ENCODE measurements around the gene WDFY2.

Gene WDFY2

DNA sequence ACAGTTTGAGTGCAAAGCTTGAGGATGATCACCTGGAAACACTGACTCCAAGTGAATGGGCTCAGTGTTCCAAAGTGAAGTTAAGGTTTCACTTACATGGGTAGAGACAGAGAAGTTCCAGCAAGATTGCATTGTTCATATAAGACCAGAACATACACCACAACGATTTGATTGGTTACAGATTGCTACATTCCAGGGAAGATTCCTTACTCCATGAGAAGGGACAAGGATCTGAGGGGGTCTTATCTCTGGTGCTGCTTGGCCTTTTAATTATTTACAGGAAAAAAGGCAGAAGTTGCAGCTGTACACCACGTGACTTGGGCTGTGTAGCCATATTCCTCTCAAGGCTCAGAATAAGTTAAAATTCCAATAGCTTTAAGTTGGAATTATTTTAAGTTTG lies 12.3 kb downstream of the WDFY2 start:
- no peaks in the 10 kb centered on the region for H3K4me1 ChIP-seq (ENCODE audit: insufficient read depth, low read length)
- DNase-seq = no peak

DNA sequence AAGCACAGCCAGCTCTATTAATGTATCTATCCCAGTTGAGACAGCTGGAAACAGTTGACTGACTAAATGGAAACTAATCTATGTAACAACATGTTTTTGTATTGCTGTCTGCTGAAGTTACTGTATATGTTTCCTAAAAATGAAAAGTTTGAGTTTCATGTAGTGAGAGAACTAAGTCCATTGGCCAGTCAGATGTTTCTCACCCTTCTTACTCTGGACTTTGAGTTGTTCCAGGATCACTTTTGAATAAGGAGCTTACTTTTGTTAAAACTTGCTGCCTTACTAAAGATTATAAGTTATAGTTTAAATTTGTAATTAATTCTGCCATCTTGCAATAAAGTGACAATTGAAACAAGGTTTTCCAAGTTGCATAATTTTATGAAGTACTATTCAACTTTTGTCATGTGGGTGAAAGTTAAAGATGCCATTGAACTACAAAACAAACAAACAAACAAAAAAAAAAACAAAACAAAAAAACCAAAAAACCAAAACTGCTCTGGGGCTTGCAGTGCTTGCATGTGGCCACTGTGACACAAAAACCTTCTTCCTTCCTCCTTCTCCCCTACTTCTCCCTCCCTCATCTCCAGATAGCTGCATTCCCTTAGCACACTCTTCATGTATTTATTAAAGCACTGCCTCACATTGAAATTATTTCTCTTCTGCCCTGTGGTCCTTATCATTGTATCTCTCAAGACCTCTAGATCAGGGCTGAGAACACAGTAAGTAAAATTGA lies 15.3 kb downstream of the WDFY2 start:
- Histone ChIP-seq H3K4me2 (ENCODE audit: insufficient read depth, low read length) (no peak overlapping the region), H3K79me2 (ENCODE audit: insufficient read depth, low read length) (0 out of 2 replicates have a peak, but pooled peaks cover 2% of the 10 kb centered on the region), H3K9me3 (ENCODE audit: insufficient read depth, low read length, severe bottlenecking) (no peaks in the 10 kb centered on the region), H3K4me3 (ENCODE audit: low read depth in 1 of 2, low read length in 2 of 2) (no peak overlapping the region), H3K4me1 (ENCODE audit: insufficient read depth, low read length) (no peaks in the 10 kb centered on the region), H3K36me3 (ENCODE audit: insufficient read depth, low read length) (no peaks in the 10 kb centered on the region), H2AFZ (ENCODE audit: low read depth, low read length) (no peak overlapping the region), H3K27ac (ENCODE audit: low read length) (no peak overlapping the region), H3K9ac (ENCODE audit: low read depth, low read length) (no peak overlapping the region), H4K20me1 (ENCODE audit: insufficient read depth, low read length) (peaks cover 2% of the 10 kb centered on the region; the same call in 1 of the 2 replicates), H3K27me3 (ENCODE audit: insufficient read depth, low read length, poor library complexity) (no peaks in the 10 kb centered on the region)
- TF ChIP-seq, protein P1, sequence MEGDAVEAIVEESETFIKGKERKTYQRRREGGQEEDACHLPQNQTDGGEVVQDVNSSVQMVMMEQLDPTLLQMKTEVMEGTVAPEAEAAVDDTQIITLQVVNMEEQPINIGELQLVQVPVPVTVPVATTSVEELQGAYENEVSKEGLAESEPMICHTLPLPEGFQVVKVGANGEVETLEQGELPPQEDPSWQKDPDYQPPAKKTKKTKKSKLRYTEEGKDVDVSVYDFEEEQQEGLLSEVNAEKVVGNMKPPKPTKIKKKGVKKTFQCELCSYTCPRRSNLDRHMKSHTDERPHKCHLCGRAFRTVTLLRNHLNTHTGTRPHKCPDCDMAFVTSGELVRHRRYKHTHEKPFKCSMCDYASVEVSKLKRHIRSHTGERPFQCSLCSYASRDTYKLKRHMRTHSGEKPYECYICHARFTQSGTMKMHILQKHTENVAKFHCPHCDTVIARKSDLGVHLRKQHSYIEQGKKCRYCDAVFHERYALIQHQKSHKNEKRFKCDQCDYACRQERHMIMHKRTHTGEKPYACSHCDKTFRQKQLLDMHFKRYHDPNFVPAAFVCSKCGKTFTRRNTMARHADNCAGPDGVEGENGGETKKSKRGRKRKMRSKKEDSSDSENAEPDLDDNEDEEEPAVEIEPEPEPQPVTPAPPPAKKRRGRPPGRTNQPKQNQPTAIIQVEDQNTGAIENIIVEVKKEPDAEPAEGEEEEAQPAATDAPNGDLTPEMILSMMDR (IDR thresholded peaks at IDR 0.05; ENCODE audit: borderline replicate concordance, extremely low read depth, low read length, poor library complexity, severe bottlenecking) = peak; percentile 5
- no peak for TF ChIP-seq EZH2 (IDR thresholded peaks at IDR 0.05; ENCODE audit: borderline replicate concordance, low read depth, low read length, severe bottlenecking)
- no peak for DNase-seq
- ATAC-seq (ENCODE audit: insufficient read depth, low read depth) = 0 out of 3 replicates have a peak, but pooled peaks have one; percentile 31

More for the DNA sequence above, 12.3 kb downstream of the WDFY2 start:
- Histone ChIP-seq H3K4me2 (ENCODE audit: insufficient read depth, low read length) (no peak overlapping the region), H2AFZ (ENCODE audit: low read depth, low read length) (no peak overlapping the region), H3K9ac (ENCODE audit: low read depth, low read length) (no peak overlapping the region), H3K36me3 (ENCODE audit: insufficient read depth, low read length) (no peaks in the 10 kb centered on the region), H3K27ac (ENCODE audit: low read length) (no peak overlapping the region), H3K4me3 (ENCODE audit: low read depth in 1 of 2, low read length in 2 of 2) (no peak overlapping the region), H3K9me3 (ENCODE audit: insufficient read depth, low read length, severe bottlenecking) (no peaks in the 10 kb centered on the region), H3K79me2 (ENCODE audit: insufficient read depth, low read length) (peaks cover 3% of the 10 kb centered on the region; the same call in 1 of the 2 replicates), H4K20me1 (ENCODE audit: insufficient read depth, low read length) (peaks cover 2% of the 10 kb centered on the region; the same call in 1 of the 2 replicates), H3K27me3 (ENCODE audit: insufficient read depth, low read length, poor library complexity) (no peaks in the 10 kb centered on the region)
- TF ChIP-seq EZH2 (IDR thresholded peaks at IDR 0.05; ENCODE audit: borderline replicate concordance, low read depth, low read length, severe bottlenecking) = no peak
- TF ChIP-seq, protein P1 (IDR thresholded peaks at IDR 0.05; ENCODE audit: borderline replicate concordance, extremely low read depth, low read length, poor library complexity, severe bottlenecking) = no peak
- no peak for ATAC-seq (ENCODE audit: insufficient read depth, low read depth)

DNA sequence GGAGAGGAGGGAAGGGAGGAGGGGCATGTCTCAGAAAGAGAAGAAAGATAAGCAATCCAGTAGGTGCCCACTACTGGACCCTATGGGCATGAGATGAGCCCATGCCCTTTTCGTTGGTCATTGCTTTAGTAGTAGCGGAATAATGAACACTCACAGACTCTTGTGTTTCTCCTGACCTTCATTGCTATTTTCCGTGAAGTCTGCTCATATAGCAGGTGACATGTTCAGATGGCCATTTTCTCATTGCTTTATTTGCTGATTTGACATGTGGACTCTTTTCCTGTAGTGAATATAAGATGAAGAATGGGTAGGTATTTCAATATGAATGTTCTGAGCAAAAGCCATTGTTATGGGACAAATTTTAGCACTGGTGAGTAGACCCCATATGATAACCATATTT lies 16.4 kb downstream of the WDFY2 start:
- no peak overlapping the region for H2AFZ ChIP-seq (ENCODE audit: low read depth, low read length)
- no peak overlapping the region for H3K4me3 ChIP-seq (ENCODE audit: low read depth in 1 of 2, low read length in 2 of 2)
- H3K79me2 ChIP-seq (ENCODE audit: insufficient read depth, low read length) = 0 out of 2 replicates have a peak, but pooled peaks cover 2% of the 10 kb centered on the region
- H3K9ac ChIP-seq (ENCODE audit: low read depth, low read length) = no peak overlapping the region
- ATAC-seq (ENCODE audit: insufficient read depth, low read depth) (no peak), DNase-seq (no peak)
- H3K27me3 ChIP-seq (ENCODE audit: insufficient read depth, low read length, poor library complexity) = no peaks in the 10 kb centered on the region
- peaks cover 2% of the 10 kb centered on the region; the same call in 1 of the 2 replicates for H4K20me1 ChIP-seq (ENCODE audit: insufficient read depth, low read length)
- H3K9me3 ChIP-seq (ENCODE audit: insufficient read depth, low read length, severe bottlenecking) = no peaks in the 10 kb centered on the region
- H3K27ac ChIP-seq (ENCODE audit: low read length) = no peak overlapping the region
- H3K4me2 ChIP-seq (ENCODE audit: insufficient read depth, low read length) = no peak overlapping the region
- H3K36me3 ChIP-seq (ENCODE audit: insufficient read depth, low read length) = no peaks in the 10 kb centered on the region
- TF ChIP-seq EZH2 (IDR thresholded peaks at IDR 0.05; ENCODE audit: borderline replicate concordance, low read depth, low read length, severe bottlenecking) = no peak
- H3K4me1 ChIP-seq (ENCODE audit: insufficient read depth, low read length) = no peaks in the 10 kb centered on the region
